ENCODE results near the gene IKZF3.
A peak's percentile ranks its signal among the peaks of the same experiment; 100 is the strongest.
"Not testable (repeated sequence)": the region's sequence is repeated elsewhere in the genome, so short reads cannot be mapped to it uniquely, and the experiment has no call there.

Gene IKZF3

GRCh38 chr17:39855911-39856649, 8.0 kb downstream of the IKZF3 start:
- not testable (repeated sequence) for DNase-seq (ENCODE audit: low read depth)

GRCh38 chr17:39854909-39855308, 9.2 kb downstream of the IKZF3 start:
- DNase-seq (ENCODE audit: low read depth), result no peak

GRCh38 chr17:39852239-39852638, 11.9 kb downstream of the IKZF3 start:
- DNase-seq (ENCODE audit: low read depth), result peak; percentile 72

GRCh38 chr17:39850186-39850585, 13.9 kb downstream of the IKZF3 start:
- DNase-seq (ENCODE audit: low read depth), result not testable (repeated sequence)

GRCh38 chr17:39848600-39848999, 15.5 kb downstream of the IKZF3 start:
- DNase-seq (ENCODE audit: low read depth), result no peak

- DNase-seq (ENCODE audit: low read depth), result no peak
These were observed 17.9 kb downstream of the IKZF3 start for GRCh38 chr17:39846205-39846604.

GRCh38 chr17:39845052-39845846, 18.9 kb downstream of the IKZF3 start:
- peak; percentile 68 for DNase-seq (ENCODE audit: low read depth)

GRCh38 chr17:39841134-39841683, 22.9 kb downstream of the IKZF3 start:
- DNase-seq (ENCODE audit: low read depth), result no peak

GRCh38 chr17:39838784-39839183, 25.3 kb downstream of the IKZF3 start:
- no peak for DNase-seq (ENCODE audit: low read depth)

GRCh38 chr17:39838057-39838456, 26.1 kb downstream of the IKZF3 start:
- DNase-seq (ENCODE audit: low read depth), result no peak

- no peak for DNase-seq (ENCODE audit: low read depth)
These were observed 28.0 kb downstream of the IKZF3 start for GRCh38 chr17:39836117-39836516.

GRCh38 chr17:39835038-39835786, 28.9 kb downstream of the IKZF3 start:
- DNase-seq (ENCODE audit: low read depth), result no peak

- DNase-seq (ENCODE audit: low read depth), result no peak
These were observed 30.1 kb downstream of the IKZF3 start for GRCh38 chr17:39834017-39834416.

- DNase-seq (ENCODE audit: low read depth), result no peak
These were observed 32.5 kb downstream of the IKZF3 start for GRCh38 chr17:39831588-39831987.

- DNase-seq (ENCODE audit: low read depth), result no peak
These were observed 35.7 kb downstream of the IKZF3 start for GRCh38 chr17:39828443-39828842.

GRCh38 chr17:39826334-39826733, 37.8 kb downstream of the IKZF3 start:
- no peak for DNase-seq (ENCODE audit: low read depth)

- no peak for DNase-seq (ENCODE audit: low read depth)
These were observed 40.6 kb downstream of the IKZF3 start for GRCh38 chr17:39823407-39824054.

- no peak for DNase-seq (ENCODE audit: low read depth)
These were observed 42.1 kb downstream of the IKZF3 start for GRCh38 chr17:39822051-39822451.

GRCh38 chr17:39820987-39821386, 43.1 kb downstream of the IKZF3 start:
- no peak for DNase-seq (ENCODE audit: low read depth)

GRCh38 chr17:39820541-39820940, 43.6 kb downstream of the IKZF3 start:
- DNase-seq (ENCODE audit: low read depth), result no peak

- DNase-seq (ENCODE audit: low read depth), result no peak
These were observed 45.6 kb downstream of the IKZF3 start for GRCh38 chr17:39818358-39819000.

Measured in amniotic epithelial cell (primary cell).